Effector memory CD4-positive, alpha-beta T cell (primary cell): ENCODE results near the gene FAM98B.
"Not testable (repeated sequence)": the region's sequence is repeated elsewhere in the genome, so short reads cannot be mapped to it uniquely, and the experiment has no call there.

Experiments
- DNase-seq, 3 donors: peaks; one replicate each; pipeline ENCODE4 v3.0.0-alpha.2; 2020
- H3K27ac ChIP-seq: 2 replicates; pipeline ENCODE4 v1.7.0; 2013; ENCODE audit warnings: mild to moderate bottlenecking, low read length, moderate library complexity; ENCODE audit not compliant: insufficient read depth, poor library complexity, severe bottlenecking
- H3K27me3 ChIP-seq: replicated peaks from 2 replicates; pipeline ENCODE4 v1.7.0; 2013; ENCODE audit warnings: mild to moderate bottlenecking, low read length; ENCODE audit not compliant: insufficient read depth, control insufficient read depth, poor library complexity, severe bottlenecking
- H3K36me3 ChIP-seq: 2 replicates; pipeline ENCODE4 v1.7.0; 2013; ENCODE audit warnings: mild to moderate bottlenecking, low read length, moderate library complexity; ENCODE audit not compliant: control insufficient read depth, insufficient read depth
- H3K4me1 ChIP-seq: 2 replicates; pipeline ENCODE4 v1.7.0; 2013; ENCODE audit warnings: low read length, mild to moderate bottlenecking; ENCODE audit not compliant: control insufficient read depth, insufficient read depth, poor library complexity, severe bottlenecking
- H3K4me3 ChIP-seq: 2 replicates; pipeline ENCODE4 v1.7.0; 2013; ENCODE audit warnings: low read length, low read depth, mild to moderate bottlenecking; ENCODE audit not compliant: insufficient read depth, poor library complexity, severe bottlenecking
- H3K9me3 ChIP-seq: 2 replicates; pipeline ENCODE4 v1.7.0; 2013; ENCODE audit warnings: mild to moderate bottlenecking, low read length, moderate library complexity; ENCODE audit not compliant: control insufficient read depth

Gene FAM98B

DNA sequence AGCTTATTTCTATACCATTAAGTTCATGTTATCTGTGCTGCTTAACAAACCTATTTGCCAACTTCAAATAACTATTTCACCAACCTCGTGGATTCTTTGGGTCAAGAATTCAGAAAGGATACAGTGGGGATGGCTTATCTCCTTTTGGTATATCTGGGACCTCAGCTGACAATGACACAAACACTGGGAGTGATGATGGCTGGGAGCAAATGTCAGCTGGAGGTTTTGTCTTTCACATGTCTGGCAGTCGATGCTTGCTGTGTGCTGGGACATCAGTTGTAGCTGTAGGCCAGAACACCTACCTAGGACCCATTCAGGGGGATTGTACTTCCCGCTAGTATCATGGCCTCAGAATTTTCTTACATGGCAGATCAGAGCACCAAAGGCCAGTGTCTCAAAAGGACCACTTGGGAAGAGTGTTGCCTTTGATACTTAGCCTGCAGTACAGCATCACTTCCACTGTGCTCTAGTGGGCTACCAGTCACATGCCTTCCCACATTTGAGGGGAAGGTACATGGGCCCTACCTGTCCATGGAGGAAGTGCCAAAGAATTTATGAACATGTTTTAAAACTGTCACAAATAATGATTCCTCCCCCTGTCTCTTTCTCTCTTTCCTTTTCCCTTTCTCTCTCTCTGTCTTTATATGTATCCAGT lies 23.7 kb upstream of the FAM98B start:
- no peaks in the 10 kb centered on the region for H3K36me3 ChIP-seq
- H3K9me3 ChIP-seq: no peaks in the 10 kb centered on the region
- DNase-seq: no peak
- no peaks in the 10 kb centered on the region for H3K4me1 ChIP-seq
- H3K27ac ChIP-seq: no peak overlapping the region
- H3K27me3 ChIP-seq: no peaks in the 10 kb centered on the region
- no peak overlapping the region for H3K4me3 ChIP-seq

DNA sequence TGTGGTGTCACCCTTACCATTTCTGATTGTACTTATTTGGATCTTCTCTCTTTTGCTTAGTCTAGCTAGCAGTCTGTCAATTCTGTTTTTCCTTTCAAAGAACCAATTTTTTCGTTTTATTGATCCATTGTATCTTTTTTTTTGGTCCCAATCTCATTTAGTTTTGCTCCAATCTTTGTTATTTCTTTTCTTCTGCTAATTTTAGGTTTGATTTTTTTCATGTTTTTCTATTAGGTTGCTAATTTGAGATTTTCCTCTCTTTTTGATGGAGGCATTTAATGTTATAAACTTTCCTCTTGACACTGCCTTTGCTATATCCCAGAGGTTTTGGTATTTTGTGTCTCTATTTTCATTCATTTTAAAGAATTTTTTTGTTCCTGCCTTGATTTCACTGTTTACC lies 16.9 kb upstream of the FAM98B start:
- Histone ChIP-seq H3K27me3 (no peaks in the 10 kb centered on the region), H3K4me1 (peaks cover 2% of the 10 kb centered on the region), H3K9me3 (no peaks in the 10 kb centered on the region), H3K27ac (no peak overlapping the region), H3K36me3 (no peaks in the 10 kb centered on the region), H3K4me3 (no peak overlapping the region)
- DNase-seq: no peak

- not testable (repeated sequence) for H3K9me3 ChIP-seq, DNase-seq, H3K36me3 ChIP-seq
Observed at GRCh38 chr15:38437603-38438002, 16.3 kb upstream of the FAM98B start.

GRCh38 chr15:38438031-38438986 lies 15.6 kb upstream of the FAM98B start:
- no peaks in the 10 kb centered on the region for H3K36me3 ChIP-seq
- no peaks in the 10 kb centered on the region for H3K27me3 ChIP-seq
- H3K9me3 ChIP-seq: no peaks in the 10 kb centered on the region
- H3K27ac ChIP-seq: no peak overlapping the region
- peaks cover 2% of the 10 kb centered on the region for H3K4me1 ChIP-seq
- H3K4me3 ChIP-seq: no peak overlapping the region
- no peak for DNase-seq

More at GRCh38 chr15:38437603-38438002, 16.3 kb upstream of the FAM98B start:
- not testable (repeated sequence) for H3K27ac ChIP-seq, H3K4me1 ChIP-seq, H3K4me3 ChIP-seq, H3K27me3 ChIP-seq

DNA sequence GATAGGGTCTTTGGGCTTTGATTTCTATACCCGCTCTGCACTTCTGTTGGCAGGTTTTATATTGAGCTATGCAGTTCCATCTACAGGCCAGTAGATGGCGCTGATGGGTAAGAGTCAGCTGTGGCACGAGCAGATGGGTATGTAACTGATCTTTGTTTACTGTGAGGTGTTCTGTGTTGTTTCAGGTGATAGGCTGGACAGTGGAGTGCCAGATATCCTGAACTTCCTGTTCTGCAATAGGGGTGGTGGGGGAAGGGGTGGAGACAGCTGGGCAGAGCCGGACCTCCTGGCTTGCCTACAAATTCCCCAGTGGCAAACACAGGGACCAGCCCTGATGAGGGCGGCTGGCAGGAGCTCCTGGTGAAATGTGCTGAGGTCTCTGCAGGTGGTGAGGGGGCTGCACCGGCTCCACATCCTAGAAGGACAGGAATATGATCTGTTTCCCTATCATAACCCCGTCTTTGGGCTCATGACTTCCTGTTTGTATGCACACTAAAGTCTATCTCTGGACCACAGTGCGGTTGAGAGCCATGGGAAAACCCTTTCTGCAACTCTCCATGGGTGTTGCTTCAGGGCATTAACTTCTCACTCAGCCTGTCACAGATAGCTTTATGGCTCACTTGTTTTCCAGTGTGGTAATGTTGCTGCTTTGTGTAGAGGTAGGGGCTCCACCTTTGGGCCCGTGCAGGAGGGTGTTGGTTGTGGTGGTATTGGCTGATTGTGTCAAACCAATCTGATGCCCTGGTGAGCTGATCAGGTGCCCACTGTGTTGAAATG lies 13.4 kb upstream of the FAM98B start:
- no peak overlapping the region for H3K4me3 ChIP-seq
- H3K4me1 ChIP-seq: peaks cover 2% of the 10 kb centered on the region
- peak in 2 of 3 donors; percentile 18 to 35 for DNase-seq
- H3K27me3 ChIP-seq: no peaks in the 10 kb centered on the region
- H3K27ac ChIP-seq: no peak overlapping the region
- no peaks in the 10 kb centered on the region for H3K36me3 ChIP-seq
- H3K9me3 ChIP-seq: no peaks in the 10 kb centered on the region

GRCh38 chr15:38441130-38441519 lies 12.8 kb upstream of the FAM98B start:
- Histone ChIP-seq H3K27me3 (no peaks in the 10 kb centered on the region), H3K4me3 (no peak overlapping the region), H3K4me1 (peaks cover 2% of the 10 kb centered on the region), H3K9me3 (no peaks in the 10 kb centered on the region), H3K27ac (no peak overlapping the region), H3K36me3 (no peaks in the 10 kb centered on the region)
- no peak for DNase-seq

GRCh38 chr15:38454696-38455090 lies 766 bp downstream of the FAM98B start:
- peak overlapping the region; percentile 79 for H3K4me3 ChIP-seq
- no peaks in the 10 kb centered on the region for H3K36me3 ChIP-seq
- peak overlapping the region; percentile 78 for H3K27ac ChIP-seq
- DNase-seq: no peak
- no peaks in the 10 kb centered on the region for H3K9me3 ChIP-seq
- H3K27me3 ChIP-seq: no peaks in the 10 kb centered on the region
- H3K4me1 ChIP-seq: peaks cover 4% of the 10 kb centered on the region

- H3K4me1 ChIP-seq: peaks cover 4% of the 10 kb centered on the region
- DNase-seq: no peak
Observed at GRCh38 chr15:38455092-38455491, 1.2 kb downstream of the FAM98B start.

GRCh38 chr15:38458646-38459045 lies 4.7 kb downstream of the FAM98B start:
- Histone ChIP-seq H3K36me3 (no peaks in the 10 kb centered on the region), H3K4me3 (no peak overlapping the region), H3K27me3 (no peaks in the 10 kb centered on the region), H3K27ac (no peak overlapping the region), H3K9me3 (no peaks in the 10 kb centered on the region), H3K4me1 (peaks cover 4% of the 10 kb centered on the region)
- no peak for DNase-seq

More at GRCh38 chr15:38455092-38455491, 1.2 kb downstream of the FAM98B start:
- no peaks in the 10 kb centered on the region for H3K27me3 ChIP-seq
- no peaks in the 10 kb centered on the region for H3K9me3 ChIP-seq
- peak overlapping the region; percentile 79 for H3K4me3 ChIP-seq
- H3K36me3 ChIP-seq: no peaks in the 10 kb centered on the region
- no peak overlapping the region for H3K27ac ChIP-seq
